HG03039 (cell line): Measurements from ENCODE around the gene MRPS34.
"Not testable (repeated sequence)": the region's sequence is repeated elsewhere in the genome, so short reads cannot be mapped to it uniquely, and the experiment has no call there.

Experiments used
- ATAC-seq: cut with Tn5 transposase; IDR thresholded peaks from one replicate; pipeline ENCODE4 v1.9.1; 2021; ENCODE audit warnings: mild to moderate bottlenecking, moderate library complexity; ENCODE audit not compliant: unreplicated experiment

The MRPS34 gene

GRCh38 chr16:1772908-1773702 lies at the start of gene MRPS34:
TSS of gene MRPS34 (minus strand) at chr16:1773134. CDS start at chr16:1773119, 15 bp downstream.
- peak; percentile 35 for ATAC-seq

- no peak for ATAC-seq
Observed at GRCh38 chr16:1821861-1822611, 49.1 kb upstream of the MRPS34 start.

DNA sequence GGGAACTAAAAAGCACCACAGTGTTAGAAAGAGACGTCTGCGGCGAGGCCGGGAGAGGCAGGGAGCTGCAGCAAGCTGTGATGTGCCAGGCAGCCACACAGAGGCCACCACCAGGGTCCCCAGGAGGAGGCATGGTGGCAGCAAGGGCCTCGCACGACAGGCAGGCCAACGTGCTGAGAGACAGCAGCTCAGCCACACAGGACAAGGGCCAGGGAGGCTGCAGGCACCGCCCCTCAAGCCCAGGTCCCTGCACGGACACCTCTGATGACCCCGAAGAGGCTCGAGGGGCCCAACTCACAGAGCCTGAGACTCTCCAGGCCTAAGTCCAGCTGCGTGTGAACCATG lies 48.0 kb upstream of the MRPS34 start:
- ATAC-seq, result no peak

GRCh38 chr16:1820096-1820945 lies 47.4 kb upstream of the MRPS34 start:
- ATAC-seq, result no peak

DNA sequence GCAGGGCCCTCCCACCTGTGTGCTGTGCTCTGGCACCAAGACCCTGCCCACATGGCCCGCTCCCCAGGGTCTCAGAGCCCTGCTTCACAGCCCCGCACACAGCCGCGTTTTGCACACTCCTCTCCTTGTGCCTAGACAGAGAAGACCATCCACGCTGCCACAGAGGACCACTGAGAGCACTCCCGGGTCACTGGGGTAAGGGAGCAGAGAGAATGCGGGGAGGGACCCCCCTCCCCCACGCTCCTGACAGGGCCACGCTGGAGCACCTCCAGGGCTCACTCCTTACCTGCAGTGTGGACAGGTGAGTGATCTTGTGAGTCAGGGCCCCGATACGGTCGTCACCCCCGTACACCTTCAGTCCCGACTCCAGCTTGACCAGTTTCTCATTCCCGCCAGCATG lies 46.7 kb upstream of the MRPS34 start:
- no peak for ATAC-seq

DNA sequence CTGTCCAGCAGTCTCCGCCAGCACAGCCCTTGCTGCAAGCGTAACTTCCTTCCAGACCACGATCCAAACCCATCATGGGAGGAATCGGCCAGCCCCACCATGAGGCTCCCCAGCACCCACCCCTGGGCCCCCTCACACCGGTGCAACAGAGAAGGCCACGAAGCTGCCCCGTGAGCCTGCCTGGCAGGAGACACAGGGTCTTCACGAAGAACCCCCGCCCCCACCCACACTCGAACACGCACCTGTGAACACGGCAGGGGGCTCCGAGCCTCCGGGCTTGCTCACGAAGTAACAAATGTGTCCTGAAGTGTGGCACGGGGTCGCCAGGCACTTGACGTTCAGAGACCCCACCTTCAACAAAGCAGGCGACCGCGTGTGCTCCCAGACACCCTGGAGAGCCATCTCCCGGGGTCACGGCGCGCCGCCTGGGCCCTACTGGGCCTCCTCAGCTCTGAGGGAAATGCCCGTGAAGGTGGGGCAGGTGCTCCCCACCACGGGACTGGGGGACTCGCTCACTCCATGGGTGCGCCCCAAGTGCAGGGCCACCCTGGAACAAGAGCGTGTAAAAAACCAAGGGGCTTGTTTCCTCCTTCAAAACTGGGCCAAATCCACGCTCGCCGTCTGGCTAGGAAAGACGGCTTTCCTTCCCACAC lies 46.1 kb upstream of the MRPS34 start:
- no peak for ATAC-seq

DNA sequence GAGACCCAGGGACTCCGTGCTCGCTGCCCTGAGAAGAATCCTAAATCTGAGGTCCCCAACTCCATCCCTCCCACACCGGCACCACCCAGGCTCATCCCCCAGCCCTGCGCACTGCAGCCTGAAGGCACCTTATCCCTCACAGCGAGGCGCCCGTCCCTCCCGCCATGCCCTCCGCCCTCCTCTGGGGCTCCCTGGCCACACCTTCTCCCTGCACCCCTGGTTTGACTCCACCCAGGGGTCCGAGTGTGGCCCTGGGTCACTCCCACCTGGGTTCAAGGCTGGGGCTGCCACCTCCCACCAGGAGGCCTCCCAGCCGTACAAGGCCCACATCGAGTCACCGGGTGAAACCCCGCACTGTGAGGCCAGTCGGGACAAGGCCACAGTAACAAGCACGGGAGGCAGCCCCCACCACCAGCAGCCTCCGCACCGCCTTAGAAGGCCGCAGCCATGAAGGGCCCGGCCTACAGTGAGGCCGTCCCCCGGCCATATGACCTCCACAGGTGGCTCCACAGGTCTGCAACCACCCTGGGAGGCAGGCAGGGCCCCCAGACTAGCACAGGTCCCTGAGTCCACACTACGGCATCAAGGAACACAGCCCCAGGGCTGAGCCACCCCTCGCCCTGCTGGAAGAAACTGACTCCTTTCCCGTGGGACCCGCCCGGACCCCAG lies 45.4 kb upstream of the MRPS34 start:
- no peak for ATAC-seq

DNA sequence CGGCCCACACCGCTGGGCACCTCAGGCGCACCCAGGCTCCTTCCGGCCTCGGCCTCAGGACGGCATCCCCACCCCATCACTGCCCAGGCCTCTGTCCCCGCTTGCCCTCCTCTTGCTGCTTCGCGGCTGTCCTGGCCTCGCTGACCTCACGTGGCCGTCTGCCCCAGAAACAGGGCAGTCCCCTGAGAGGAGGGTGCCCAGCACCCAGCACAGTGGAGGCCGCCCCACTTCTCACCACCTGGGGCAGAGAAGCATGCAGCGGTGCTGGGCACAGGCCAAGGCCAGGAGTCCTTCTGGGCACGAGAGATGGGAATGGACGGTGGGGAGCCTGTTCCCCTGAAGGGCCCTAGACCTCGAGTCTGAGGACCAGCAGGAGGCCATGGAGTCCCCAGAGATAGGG lies 44.8 kb upstream of the MRPS34 start:
- ATAC-seq, result no peak

GRCh38 chr16:1817276-1817589 lies 44.3 kb upstream of the MRPS34 start:
- ATAC-seq, result no peak

- ATAC-seq, result no peak
Observed at GRCh38 chr16:1816396-1817275, 43.7 kb upstream of the MRPS34 start.

GRCh38 chr16:1815461-1815860 lies 42.5 kb upstream of the MRPS34 start:
- no peak for ATAC-seq

DNA sequence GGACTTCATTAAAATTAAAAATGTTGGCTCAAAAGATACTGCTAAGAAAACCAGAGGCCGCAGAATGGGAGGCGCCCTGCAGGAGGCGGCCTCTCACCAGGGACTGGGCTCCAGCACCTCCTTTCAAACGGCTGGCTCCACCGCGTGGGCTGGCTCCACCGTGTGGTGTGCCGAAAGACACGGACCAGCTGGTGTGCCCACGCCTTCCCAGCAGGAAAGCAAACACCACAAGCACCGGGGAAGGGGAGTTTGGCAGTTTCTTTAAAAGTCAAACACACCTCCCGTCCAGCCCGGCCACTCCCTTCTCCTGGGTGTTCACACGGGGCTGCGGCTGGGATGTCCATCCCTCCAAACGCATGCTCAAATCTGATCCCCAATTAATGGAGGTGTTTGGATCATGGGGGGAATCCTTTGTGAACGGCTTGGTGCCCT lies 39.8 kb upstream of the MRPS34 start:
- no peak for ATAC-seq

- no peak for ATAC-seq
Observed at GRCh38 chr16:1810536-1810935, 37.6 kb upstream of the MRPS34 start.

GRCh38 chr16:1810106-1810505 lies 37.2 kb upstream of the MRPS34 start:
- no peak for ATAC-seq

- no peak for ATAC-seq
Observed at GRCh38 chr16:1809281-1809801, 36.4 kb upstream of the MRPS34 start.

DNA sequence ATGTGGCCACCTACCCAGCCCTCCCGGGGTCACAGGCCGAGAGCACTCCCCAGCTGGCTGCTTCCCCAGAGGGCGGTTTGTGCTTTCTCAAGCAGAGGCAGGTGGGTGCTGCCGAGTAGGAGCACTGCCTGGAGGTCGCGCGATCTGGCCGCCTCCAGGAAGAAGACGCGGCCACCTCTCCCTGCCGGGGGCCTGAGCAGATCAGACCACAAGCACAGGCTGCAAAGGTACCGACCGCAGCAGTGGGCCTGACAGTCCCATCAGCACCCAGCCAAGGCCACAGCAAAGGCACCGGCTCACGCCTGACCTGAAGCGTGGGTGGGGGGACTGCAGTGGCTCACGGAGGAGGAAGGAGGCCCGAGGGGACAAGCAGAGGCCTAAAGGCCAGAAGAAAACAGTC lies 35.8 kb upstream of the MRPS34 start:
- no peak for ATAC-seq

- ATAC-seq, result no peak
Observed at GRCh38 chr16:1807626-1808025, 34.7 kb upstream of the MRPS34 start.

GRCh38 chr16:1800701-1801100 lies 27.8 kb upstream of the MRPS34 start:
- ATAC-seq, result no peak

GRCh38 chr16:1799263-1799662 lies 26.3 kb upstream of the MRPS34 start:
- ATAC-seq, result not testable (repeated sequence)
